ENCODE measurements around the gene CHCHD6.

Gene CHCHD6

GRCh38 chr3:126937533-126937932, 233.5 kb downstream of the CHCHD6 start:
- no peak for DNase-seq (ENCODE audit: low read depth)
- H3K4me3 ChIP-seq (ENCODE audit: low read length), result no peak overlapping the region
- no peak for TF ChIP-seq CTCF (IDR thresholded peaks at IDR 0.05; ENCODE audit: insufficient read depth, low read depth, low read length, missing control alignments)

GRCh38 chr3:126937973-126938372, 233.9 kb downstream of the CHCHD6 start:
- no peak for TF ChIP-seq CTCF (IDR thresholded peaks at IDR 0.05; ENCODE audit: insufficient read depth, low read depth, low read length, missing control alignments)
- no peak overlapping the region for H3K4me3 ChIP-seq (ENCODE audit: low read length)
- DNase-seq (ENCODE audit: low read depth), result no peak

- no peak for TF ChIP-seq CTCF (IDR thresholded peaks at IDR 0.05; ENCODE audit: insufficient read depth, low read depth, low read length, missing control alignments)
- no peak for DNase-seq (ENCODE audit: low read depth)
Observed at GRCh38 chr3:126938520-126939337, 234.7 kb downstream of the CHCHD6 start.

GRCh38 chr3:126939338-126939718, 235.3 kb downstream of the CHCHD6 start:
- H3K4me3 ChIP-seq (ENCODE audit: low read length), result no peak overlapping the region
- no peak for TF ChIP-seq CTCF (IDR thresholded peaks at IDR 0.05; ENCODE audit: insufficient read depth, low read depth, low read length, missing control alignments)
- no peak for DNase-seq (ENCODE audit: low read depth)

More at GRCh38 chr3:126938520-126939337, 234.7 kb downstream of the CHCHD6 start:
- H3K4me3 ChIP-seq (ENCODE audit: low read length), result no peak overlapping the region

- TF ChIP-seq CTCF (IDR thresholded peaks at IDR 0.05; ENCODE audit: insufficient read depth, low read depth, low read length, missing control alignments), result no peak
- DNase-seq (ENCODE audit: low read depth), result no peak
Observed at GRCh38 chr3:126939733-126940132, 235.7 kb downstream of the CHCHD6 start.

GRCh38 chr3:126941721-126942270, 237.8 kb downstream of the CHCHD6 start:
- no peak overlapping the region for H3K4me3 ChIP-seq (ENCODE audit: low read length)
- no peak for TF ChIP-seq CTCF (IDR thresholded peaks at IDR 0.05; ENCODE audit: insufficient read depth, low read depth, low read length, missing control alignments)
- DNase-seq (ENCODE audit: low read depth), result peak; percentile 48

More at GRCh38 chr3:126939733-126940132, 235.7 kb downstream of the CHCHD6 start:
- H3K4me3 ChIP-seq (ENCODE audit: low read length), result no peak overlapping the region

Measured in epithelial cell of esophagus (primary cell).